H9 (cell line): ENCODE data around the gene MYH11. TPM values are rescaled to one million over a fixed set of nuclear protein-coding genes. Genes with fewer than 3 reads are reported as not detected.

ENCODE experiments used
- DNase-seq: peaks from one replicate; pipeline ENCODE4 v3.0.0-alpha.2; 2017
- H2AFZ ChIP-seq: one replicate; pipeline ENCODE4 v1.6.1; 2013; ENCODE audit warnings: mild to moderate bottlenecking, low read length, control low read depth, moderate library complexity
- H2AK5ac ChIP-seq: 2 replicates; pipeline ENCODE4 v1.6.1; 2013; ENCODE audit warnings: low read length, control low read depth, mixed read lengths; ENCODE audit not compliant: insufficient read length
- H2BK120ac ChIP-seq: one replicate; pipeline ENCODE4 v1.6.1; 2013; ENCODE audit warnings: low read depth, mild to moderate bottlenecking, low read length, control low read depth, inconsistent platforms; ENCODE audit not compliant: poor library complexity, severe bottlenecking
- H2BK12ac ChIP-seq: 2 replicates; pipeline ENCODE4 v1.6.1; 2013; ENCODE audit warnings: low read length, control low read depth, mixed read lengths, low read depth; ENCODE audit not compliant: insufficient read length
- H2BK15ac ChIP-seq: 2 replicates; pipeline ENCODE4 v1.6.1; 2013; ENCODE audit warnings: low read depth, low read length, control low read depth
- H2BK20ac ChIP-seq: one replicate; pipeline ENCODE4 v1.6.1; 2013; ENCODE audit warnings: low read depth, mild to moderate bottlenecking, low read length, control low read depth, inconsistent platforms; ENCODE audit not compliant: poor library complexity, severe bottlenecking
- H2BK5ac ChIP-seq: 2 replicates; pipeline ENCODE4 v1.6.1; 2013; ENCODE audit warnings: low read length, control low read depth, mixed read lengths; ENCODE audit not compliant: insufficient read length
- H3K14ac ChIP-seq: 2 replicates; pipeline ENCODE4 v1.6.1; 2013; ENCODE audit warnings: low read length, control low read depth; ENCODE audit not compliant: insufficient read depth
- H3K18ac ChIP-seq: 2 replicates; pipeline ENCODE4 v1.6.1; 2013; ENCODE audit warnings: low read depth, mild to moderate bottlenecking, mixed read lengths, low read length, control low read depth; ENCODE audit not compliant: insufficient read length
- H3K23ac ChIP-seq: 2 replicates; pipeline ENCODE4 v1.6.1; 2013; ENCODE audit warnings: low read length, control low read depth, mixed read lengths, low read depth; ENCODE audit not compliant: insufficient read length
- H3K23me2 ChIP-seq: 2 replicates; pipeline ENCODE4 v1.6.1; 2013; ENCODE audit warnings: low read depth, mild to moderate bottlenecking, mixed read lengths, low read length, control low read depth; ENCODE audit not compliant: insufficient read length, poor library complexity, severe bottlenecking
- H3K27ac ChIP-seq: 2 replicates; pipeline ENCODE4 v1.5.1; 2013; ENCODE audit warnings: low read length, control low read depth, mixed read lengths, low read depth; ENCODE audit not compliant: insufficient read length
- H3K27me3 ChIP-seq: 2 replicates; pipeline ENCODE4 v1.6.1; 2013; ENCODE audit warnings: low read length, control low read depth, inconsistent platforms; ENCODE audit not compliant: insufficient read depth
- H3K4ac ChIP-seq: 2 replicates; pipeline ENCODE4 v1.6.1; 2013; ENCODE audit warnings: low read depth, mild to moderate bottlenecking, control low read depth, inconsistent platforms, low read length, moderate library complexity
- H3K4me1 ChIP-seq: 2 replicates; pipeline ENCODE4 v1.6.1; 2013; ENCODE audit warnings: low read length, control low read depth, inconsistent platforms; ENCODE audit not compliant: insufficient read depth
- H3K4me2 ChIP-seq: 2 replicates; pipeline ENCODE4 v1.6.1; 2013; ENCODE audit warnings: low read length, control low read depth, mixed read lengths; ENCODE audit not compliant: insufficient read length, insufficient read depth
- H3K56ac ChIP-seq: 2 replicates; pipeline ENCODE4 v1.6.1; 2013; ENCODE audit warnings: low read depth, mild to moderate bottlenecking, mixed read lengths, low read length, control low read depth; ENCODE audit not compliant: insufficient read length
- H3K79me1 ChIP-seq: 2 replicates; pipeline ENCODE4 v1.6.1; 2013; ENCODE audit warnings: low read depth, mild to moderate bottlenecking, moderate library complexity, low read length, control low read depth, inconsistent platforms; ENCODE audit not compliant: insufficient read depth, poor library complexity, severe bottlenecking
- H3K79me2 ChIP-seq: 2 replicates; pipeline ENCODE4 v1.6.1; 2013; ENCODE audit warnings: low read length, control low read depth, inconsistent platforms; ENCODE audit not compliant: insufficient read depth
- H3K9ac ChIP-seq: 2 replicates; pipeline ENCODE4 v1.6.1; 2013; ENCODE audit warnings: low read length, control low read depth, mixed read lengths; ENCODE audit not compliant: insufficient read length; ENCODE audit errors: extremely low read depth
- H3K9me3 ChIP-seq: one replicate; pipeline ENCODE4 v1.6.1; 2013; ENCODE audit warnings: low read depth, low read length, inconsistent platforms; ENCODE audit not compliant: control insufficient read depth
- H3T11ph ChIP-seq: one replicate; pipeline ENCODE4 v1.6.1; 2013; ENCODE audit warnings: mild to moderate bottlenecking, low read length, control low read depth, inconsistent platforms
- H4K20me1 ChIP-seq: one replicate; pipeline ENCODE4 v1.6.1; 2013; ENCODE audit not compliant: control insufficient read depth, insufficient read length, insufficient read depth
- H4K5ac ChIP-seq: 2 replicates; pipeline ENCODE4 v1.6.1; 2013; ENCODE audit warnings: low read depth, mild to moderate bottlenecking, mixed read lengths, low read length, control low read depth; ENCODE audit not compliant: insufficient read length
- H4K8ac ChIP-seq: replicated peaks from 2 replicates; pipeline ENCODE4 v1.6.1; 2013; ENCODE audit warnings: low read length, control low read depth, mixed read lengths, low read depth; ENCODE audit not compliant: insufficient read length
- H4K91ac ChIP-seq: 2 replicates; pipeline ENCODE4 v1.6.1; 2013; ENCODE audit warnings: low read depth, mild to moderate bottlenecking, moderate library complexity, mixed read lengths, low read length, control low read depth; ENCODE audit not compliant: insufficient read length
- H3K27ac Mint-ChIP-seq, 3 experiments: 2 replicates in 2 of 3; 3 replicates in 1 of 3; pipeline ENCODE4 v1.8.0; 2020 to 2021; ENCODE audit warnings: mixed read lengths in 3 of 3, mild to moderate bottlenecking in 1 of 3, moderate library complexity in 1 of 3
- H3K27me3 Mint-ChIP-seq: 2 replicates; pipeline ENCODE4 v1.8.0; 2021; ENCODE audit warnings: low read depth, mild to moderate bottlenecking, moderate library complexity, mixed read lengths
- H3K36me3 Mint-ChIP-seq, 3 experiments: 2 replicates in 2 of 3; 3 replicates in 1 of 3; pipeline ENCODE4 v1.8.0; 2020 to 2021; ENCODE audit warnings: low read depth in 3 of 3, mixed read lengths in 3 of 3; ENCODE audit not compliant: insufficient read depth in 1 of 3
- H3K4me1 Mint-ChIP-seq, 2 experiments: 2 replicates each; pipeline ENCODE4 v1.8.0; 2020; ENCODE audit warnings: mixed read lengths in 2 of 2
- H3K4me3 Mint-ChIP-seq, 2 experiments: 2 replicates in 1 of 2; 3 replicates in 1 of 2; pipeline ENCODE4 v1.8.0; 2020 to 2021; ENCODE audit warnings: mild to moderate bottlenecking in 2 of 2, mixed read lengths in 2 of 2, moderate library complexity in 1 of 2
- H3K9me3 Mint-ChIP-seq, 2 experiments: 2 replicates in 1 of 2; 3 replicates in 1 of 2; pipeline ENCODE4 v1.8.0; 2020; ENCODE audit warnings: mild to moderate bottlenecking in 2 of 2, mixed read lengths in 2 of 2, moderate library complexity in 1 of 2
- CTCF ChIP-seq: fragments of 200-600 bp; sonication (generic); conservative IDR thresholded peaks from 3 replicates; pipeline ENCODE4 v1.8.0; 2021; ENCODE audit warnings: antibody characterized with exemption, mild to moderate bottlenecking
- WGBS: extraction: QIAGEN DNeasy Blood & Tissue Kit; methylation state at CpG from one replicate; pipeline ENCODE4 v1.1.7; 2013; ENCODE audit warnings: missing lambda C conversion rate, low lambda C conversion rate, mixed read lengths; ENCODE audit not compliant: insufficient read length; ENCODE audit errors: extremely low coverage; 5-methylcytosine and 5-hydroxymethylcytosine counted together
- total RNA-seq: library from RNA; stranded (reverse); gene quantifications from 2 replicates; pipeline ENCODE4 v1.2.1, GENCODE V29; 2021

Gene MYH11
- total RNA-seq, 1 experiment from 2014 or later, result 0.42 TPM

GRCh38 chr16:15747937-15748336 is 108.9 kb downstream of the MYH11 start:
- no peaks in the 10 kb centered on the region for H3K4me1 ChIP-seq
- Mint-ChIP-seq H3K27ac (no peak overlapping the region), H3K9me3 (no peaks in the 10 kb centered on the region), H3K4me3 (no peak overlapping the region), H3K27me3 (no peaks in the 10 kb centered on the region; the same call in 1 of the 2 replicates), H3K4me1 (peaks cover 2 to 6% of the 10 kb centered on the region in 2 experiments; a peak in 3 of 4 replicates), H3K36me3 (no peaks in the 10 kb centered on the region)
- no CpG with 5 or more reads among the region's 14 CpGs for WGBS
- H2BK15ac ChIP-seq, result no peak overlapping the region
- H3K4me2 ChIP-seq, result no peak overlapping the region
- no peak overlapping the region for H2AFZ ChIP-seq
- H2BK5ac ChIP-seq, result no peak overlapping the region
- no peak overlapping the region for H2BK120ac ChIP-seq
- no peaks in the 10 kb centered on the region for H4K20me1 ChIP-seq
- H4K5ac ChIP-seq, result no peak overlapping the region
- H3K56ac ChIP-seq, result no peak overlapping the region
- no peak overlapping the region for H3K4ac ChIP-seq
- no peak overlapping the region for H3K23ac ChIP-seq
- no peaks in the 10 kb centered on the region for H3K27me3 ChIP-seq
- DNase-seq, result no peak
- no peak overlapping the region for H3T11ph ChIP-seq
- H3K9me3 ChIP-seq, result no peaks in the 10 kb centered on the region
- H4K8ac ChIP-seq, result no peak overlapping the region
- no peak overlapping the region for H3K18ac ChIP-seq
- no peaks in the 10 kb centered on the region for H3K79me2 ChIP-seq
- no peak overlapping the region for H2BK20ac ChIP-seq
- no peak overlapping the region for H3K14ac ChIP-seq
- no peak overlapping the region for H3K9ac ChIP-seq
- H3K23me2 ChIP-seq, result no peaks in the 10 kb centered on the region
- H2AK5ac ChIP-seq, result no peak overlapping the region
- no peak for TF ChIP-seq CTCF
- H3K79me1 ChIP-seq, result no peaks in the 10 kb centered on the region
- no peak overlapping the region for H3K27ac ChIP-seq
- no peak overlapping the region for H2BK12ac ChIP-seq
- no peak overlapping the region for H4K91ac ChIP-seq
